Endodermal cell (in vitro differentiated cells): ENCODE results near the gene FAN1. TPM values are rescaled to one million over a fixed set of nuclear protein-coding genes. Genes with fewer than 3 reads are reported as not detected.

Source experiments
- DNase-seq: peaks from one replicate; pipeline ENCODE4 v3.0.0-alpha.2; 2017
- H3K27ac ChIP-seq: 2 replicates; pipeline ENCODE4 v1.5.1; 2013; ENCODE audit warnings: mild to moderate bottlenecking, low read depth, low read length, moderate library complexity
- H3K27me3 ChIP-seq: 2 replicates; pipeline ENCODE4 v1.6.1; 2013; ENCODE audit warnings: mild to moderate bottlenecking, low read length, moderate library complexity; ENCODE audit not compliant: insufficient read depth, control insufficient read depth, poor library complexity, severe bottlenecking
- H3K36me3 ChIP-seq: 2 replicates; pipeline ENCODE4 v1.7.0; 2013; ENCODE audit warnings: mild to moderate bottlenecking, low read length, moderate library complexity; ENCODE audit not compliant: control insufficient read depth, insufficient read depth
- H3K4me1 ChIP-seq: one replicate; pipeline ENCODE4 v1.7.0; 2013; ENCODE audit warnings: low read length; ENCODE audit not compliant: control insufficient read depth, insufficient read depth
- H3K4me3 ChIP-seq: 2 replicates; pipeline ENCODE4 v1.5.1; 2013; ENCODE audit warnings: mild to moderate bottlenecking, low read length, moderate library complexity
- H3K9ac ChIP-seq: 2 replicates; pipeline ENCODE4 v1.6.1; 2013; ENCODE audit warnings: mild to moderate bottlenecking, low read length, moderate library complexity; ENCODE audit not compliant: poor library complexity, severe bottlenecking; ENCODE audit errors: extremely low read depth
- H3K9me3 ChIP-seq: 2 replicates; pipeline ENCODE4 v1.6.1; 2013; ENCODE audit warnings: mild to moderate bottlenecking, low read length, moderate library complexity; ENCODE audit not compliant: control insufficient read depth
- H3K27ac Mint-ChIP-seq: 2 replicates; pipeline ENCODE4 v1.8.0; 2020; ENCODE audit warnings: mixed read lengths
- H3K27me3 Mint-ChIP-seq: 2 replicates; pipeline ENCODE4 v1.8.0; 2021; ENCODE audit warnings: mild to moderate bottlenecking, mixed read lengths; ENCODE audit not compliant: insufficient read depth
- H3K36me3 Mint-ChIP-seq: 2 replicates; pipeline ENCODE4 v1.8.0; 2020; ENCODE audit warnings: low read depth, mixed read lengths
- H3K4me1 Mint-ChIP-seq: 2 replicates; pipeline ENCODE4 v1.8.0; 2020; ENCODE audit warnings: mixed read lengths
- H3K4me3 Mint-ChIP-seq: 2 replicates; pipeline ENCODE4 v1.8.0; 2020; ENCODE audit warnings: mild to moderate bottlenecking, moderate library complexity, mixed read lengths
- H3K9me3 Mint-ChIP-seq: 2 replicates; pipeline ENCODE4 v1.8.0; 2020; ENCODE audit warnings: mild to moderate bottlenecking, mixed read lengths
- CTCF ChIP-seq: fragments of 200-600 bp; sonication (generic); conservative IDR thresholded peaks from 2 replicates; pipeline ENCODE4 v1.5.0; 2021; ENCODE audit warnings: antibody characterized with exemption, mild to moderate bottlenecking
- WGBS, 2 experiments: methylation state at CpG; one replicate each; pipeline versions ENCODE4 v1.1.5 to v1.1.7; 2013; ENCODE audit warnings: missing lambda C conversion rate in 2 of 2, mixed read lengths in 1 of 2; ENCODE audit not compliant: insufficient coverage in 1 of 2, insufficient read length in 1 of 2; 5-methylcytosine and 5-hydroxymethylcytosine counted together
- total RNA-seq, 2 donors: library from RNA; stranded (reverse); fragmentation: NEBNext Ultra II Directional in 1 of 2; extraction: Animal tissue kit (Norgen Biotek cat#: 25700) in 1 of 2; gene quantifications; 2 replicates in 1 of 2; 3 replicates in 1 of 2; pipeline ENCODE4 v1.2.1, GENCODE V29; 2021

Gene FAN1
- total RNA-seq, 2 donors from 2014 or later, result 20.0 to 25.9 TPM

DNA sequence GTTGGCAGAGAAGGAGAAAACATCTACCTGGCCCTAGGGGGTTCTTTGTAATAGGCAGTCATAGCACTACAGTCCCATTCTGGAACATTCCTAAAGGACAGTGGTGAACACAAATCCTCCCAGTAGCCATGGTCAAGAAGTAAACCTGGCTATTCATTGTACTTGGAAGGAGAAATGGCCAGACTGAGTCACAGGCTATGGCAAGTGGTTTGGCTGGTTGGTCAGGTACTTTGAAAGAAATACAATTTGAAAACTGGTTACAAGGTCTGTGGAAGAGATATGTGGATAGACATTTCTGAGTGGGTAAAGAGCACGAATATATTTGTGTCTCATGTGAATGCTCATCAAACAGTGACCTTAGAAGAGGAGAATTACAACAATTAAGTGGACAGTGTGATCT is 33.0 kb upstream of the FAN1 start:
- 77 to 100% methylated on average over 1 of the region's 1 CpG for WGBS, 2 experiments
- Histone ChIP-seq H3K4me1 (no peaks in the 10 kb centered on the region), H3K27me3 (no peaks in the 10 kb centered on the region), H3K4me3 (no peak overlapping the region), H3K27ac (no peak overlapping the region), H3K36me3 (no peaks in the 10 kb centered on the region), H3K9me3 (no peaks in the 10 kb centered on the region), H3K9ac (no peak overlapping the region)
- Mint-ChIP-seq H3K27me3 (no peaks in the 10 kb centered on the region), H3K9me3 (no peaks in the 10 kb centered on the region), H3K4me3 (no peak overlapping the region), H3K27ac (no peak overlapping the region), H3K36me3 (no peaks in the 10 kb centered on the region), H3K4me1 (no peaks in the 10 kb centered on the region)
- no peak for TF ChIP-seq CTCF
- DNase-seq, result no peak

DNA sequence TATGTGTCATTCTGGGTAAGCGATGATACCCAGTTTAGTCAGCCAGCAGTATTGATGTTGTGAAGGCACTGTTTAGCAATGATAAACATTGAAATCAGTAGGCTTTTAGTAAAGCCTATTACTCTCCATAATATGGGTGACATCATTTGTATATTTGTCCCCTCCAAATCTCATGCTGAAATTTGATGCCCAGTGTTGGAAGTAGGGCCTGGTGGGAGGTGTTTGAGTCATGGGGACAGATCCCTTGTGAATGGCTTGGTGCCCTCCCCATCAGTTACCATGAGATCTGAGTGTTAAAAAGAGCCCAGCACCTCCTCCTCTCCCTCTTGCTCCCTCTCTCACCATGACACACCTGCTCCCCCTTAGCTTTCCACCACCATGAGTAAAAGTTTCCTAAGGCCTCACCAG is 31.4 kb upstream of the FAN1 start:
- H3K9me3 ChIP-seq, result no peaks in the 10 kb centered on the region
- H3K4me1 ChIP-seq, result no peaks in the 10 kb centered on the region
- H3K9ac ChIP-seq, result no peak overlapping the region
- Mint-ChIP-seq H3K27me3 (no peaks in the 10 kb centered on the region), H3K9me3 (no peaks in the 10 kb centered on the region), H3K4me1 (no peaks in the 10 kb centered on the region), H3K4me3 (no peak overlapping the region), H3K36me3 (no peaks in the 10 kb centered on the region), H3K27ac (no peak overlapping the region)
- no peak overlapping the region for H3K4me3 ChIP-seq
- 96 to 100% methylated on average over 1 of the region's 1 CpG for WGBS, 2 experiments
- H3K27ac ChIP-seq, result no peak overlapping the region
- DNase-seq, result no peak
- no peaks in the 10 kb centered on the region for H3K36me3 ChIP-seq
- H3K27me3 ChIP-seq, result no peaks in the 10 kb centered on the region
- TF ChIP-seq CTCF, result no peak

- Mint-ChIP-seq H3K4me3 (no peak overlapping the region), H3K9me3 (peaks cover 2% of the 10 kb centered on the region), H3K27ac (no peak overlapping the region), H3K27me3 (no peaks in the 10 kb centered on the region), H3K4me1 (no peaks in the 10 kb centered on the region), H3K36me3 (no peaks in the 10 kb centered on the region)
- Histone ChIP-seq H3K9me3 (no peaks in the 10 kb centered on the region), H3K36me3 (no peaks in the 10 kb centered on the region), H3K9ac (no peak overlapping the region), H3K27me3 (no peaks in the 10 kb centered on the region), H3K4me1 (no peaks in the 10 kb centered on the region), H3K27ac (no peak overlapping the region), H3K4me3 (no peak overlapping the region)
- no peak for DNase-seq
- no peak for TF ChIP-seq CTCF
Measured at GRCh38 chr15:30877070-30877469, 26.6 kb upstream of the FAN1 start.
